Endothelial cell of umbilical vein (primary cell): Measurements from ENCODE around the gene RIMS4. TPM values are rescaled to one million over a fixed set of nuclear protein-coding genes. Genes with fewer than 3 reads are reported as not detected.

Experiments
- BruUV-seq: library from RNA; stranded (reverse); fragments of 400-500 nt; replicated peaks from 2 replicates; lab custom pipeline; 2021; lab: Mats Ljungman, UMichigan
- CTCF ChIA-PET: fragments of 300-600, 350-600 bp; sonication (Branson Sonifier 250); formaldehyde crosslinking; loops from one replicate; lab custom pipeline; 2021; ENCODE audit warnings: antibody characterized with exemption, inconsistent platforms; lab: Charles Lee
- POLR2A ChIA-PET: fragments of 300-600, 350-600 bp; sonication (Branson Sonifier 250); formaldehyde crosslinking; loops from one replicate; lab custom pipeline; 2021; ENCODE audit warnings: antibody characterized with exemption, inconsistent platforms; lab: Charles Lee
- DNase-seq: peaks from one replicate; pipeline ENCODE4 v3.0.0-alpha.2; 2011; ENCODE audit warnings: low read depth, low spot score
- FAIRE-seq: peaks from 2 replicates; lab custom pipeline; 2011; peaks lifted over from hg19 to GRCh38; lab: Jason Lieb, UNC
- H2AFZ ChIP-seq: 2 replicates; pipeline ENCODE4 v1.6.0; 2012; ENCODE audit warnings: low read depth, low read length, control low read depth, inconsistent platforms
- H3K27ac ChIP-seq: 2 replicates; pipeline ENCODE4 v1.5.1; 2011; ENCODE audit warnings: low read depth, mild to moderate bottlenecking, control low read depth, low read length, moderate library complexity; ENCODE audit not compliant: insufficient read depth
- H3K27me3 ChIP-seq, 2 experiments: 2 replicates each; pipeline versions ENCODE4 v1.6.0 to v1.6.1; 2011; ENCODE audit warnings: low read length in 2 of 2, mixed read lengths in 1 of 2; ENCODE audit not compliant: control insufficient read depth in 2 of 2, insufficient read depth in 2 of 2
- H3K36me3 ChIP-seq, 2 experiments: 2 replicates in 1 of 2; 3 replicates in 1 of 2; pipeline ENCODE4 v1.5.1; 2011; ENCODE audit warnings: low read length in 2 of 2, mild to moderate bottlenecking in 1 of 2, moderate library complexity in 1 of 2; ENCODE audit not compliant: control insufficient read depth in 2 of 2, insufficient read depth in 2 of 2; ENCODE audit errors: extremely low read depth in 1 of 2
- H3K4me1 ChIP-seq: 3 replicates; pipeline ENCODE4 v1.5.1; 2011; ENCODE audit warnings: mild to moderate bottlenecking, low read length; ENCODE audit not compliant: control insufficient read depth, insufficient read depth; ENCODE audit errors: extremely low read depth
- H3K4me2 ChIP-seq: 2 replicates; pipeline ENCODE4 v1.6.1; 2011; ENCODE audit warnings: low read length, control low read depth, mixed read lengths; ENCODE audit not compliant: insufficient read depth
- H3K4me3 ChIP-seq, 3 experiments: fragments of 200-600 bp in 1 of 3; sonication (generic), shearing (Covaris generic) in 1 of 3; replicated peaks in 1 of 3; 2 replicates each; pipeline ENCODE4 v1.5.1; 2011 to 2016; ENCODE audit warnings: control low read depth in 3 of 3, low read length in 3 of 3, mild to moderate bottlenecking in 2 of 3, inconsistent platforms in 1 of 3, low read depth in 1 of 3, moderate library complexity in 1 of 3; ENCODE audit not compliant: insufficient read depth in 1 of 3
- H3K79me2 ChIP-seq: 2 replicates; pipeline ENCODE4 v1.6.0; 2012; ENCODE audit warnings: low read length, inconsistent platforms; ENCODE audit not compliant: control insufficient read depth, insufficient read depth
- H3K9ac ChIP-seq: replicated peaks from 2 replicates; pipeline ENCODE3; 2011; ENCODE audit warnings: low read length, control low read depth; ENCODE audit not compliant: insufficient read depth; ENCODE audit errors: extremely low read depth
- H3K9me1 ChIP-seq: replicated peaks from 3 replicates; pipeline ENCODE4 v1.6.0; 2011; ENCODE audit warnings: mild to moderate bottlenecking, low read length; ENCODE audit not compliant: control insufficient read depth, insufficient read depth; ENCODE audit errors: extremely low read depth
- H3K9me3 ChIP-seq: replicated peaks from 2 replicates; pipeline ENCODE4 v1.5.1; 2012; ENCODE audit warnings: low read length, inconsistent platforms; ENCODE audit not compliant: control insufficient read depth, insufficient read depth
- H4K20me1 ChIP-seq: replicated peaks from 2 replicates; pipeline ENCODE3; 2011; ENCODE audit warnings: mild to moderate bottlenecking, low read length; ENCODE audit not compliant: control insufficient read depth, insufficient read depth; ENCODE audit errors: extremely low read depth
- EZH2 ChIP-seq: IDR thresholded peaks from 2 replicates; pipeline ENCODE4 v1.6.1; 2012; ENCODE audit warnings: borderline replicate concordance, low read depth, mild to moderate bottlenecking, moderate library complexity, low read length, inconsistent platforms; ENCODE audit not compliant: severe bottlenecking
- FOS ChIP-seq: IDR thresholded peaks from 2 replicates; pipeline ENCODE4 v1.6.1; 2011; ENCODE audit warnings: mild to moderate bottlenecking, low read length, moderate library complexity, borderline replicate concordance; ENCODE audit not compliant: insufficient read depth
- GATA2 ChIP-seq: IDR thresholded peaks from 2 replicates; pipeline ENCODE4 v1.7.0; 2011; ENCODE audit warnings: low read depth, mild to moderate bottlenecking, moderate library complexity, mixed read lengths, low read length; ENCODE audit not compliant: insufficient read length, insufficient read depth
- JUN ChIP-seq: IDR thresholded peaks from 2 replicates; pipeline ENCODE4 v1.6.1; 2011; ENCODE audit warnings: borderline replicate concordance, low read depth; ENCODE audit not compliant: insufficient read length, insufficient read depth
- MYC ChIP-seq: IDR thresholded peaks from one replicate; pipeline ENCODE4 v1.6.1; 2011; ENCODE audit warnings: mild to moderate bottlenecking, low read depth, low read length
- POLR2A ChIP-seq: IDR thresholded peaks from 2 replicates; pipeline ENCODE4 v1.6.1; 2012; ENCODE audit warnings: low read depth, mild to moderate bottlenecking, control low read depth, low read length
- POLR2AphosphoS5 ChIP-seq: IDR thresholded peaks from 2 replicates; pipeline ENCODE4 v1.6.1; 2012; ENCODE audit warnings: low read depth, mild to moderate bottlenecking, control low read depth, low read length, moderate library complexity; ENCODE audit not compliant: insufficient read depth
- dilution Hi-C: fragments of 300-500 bp; cut with MboI; formaldehyde crosslinking; loops from one replicate; pipeline ENCODE4 v1.15.0; 2019; ENCODE audit warnings: low sequenced_read_pairs; ENCODE audit not compliant: extremely low pct_ligation_motif_present
- intact Hi-C: fragments of 100-400 bp; cut with micrococcal nuclease; formaldehyde crosslinking; loops from one replicate; pipeline ENCODE4 v1.10.0; 2022
- polyA plus RNA-seq, 4 experiments: library from polyadenylated mRNA; depleted of rRNA in 3 of 4; stranded (reverse) in 3 of 4; unstranded in 1 of 4; fragments of >200 nt; gene quantifications; 2 replicates each; pipeline versions ENCODE4 v1.2.1 to v1.2.3, GENCODE V29; 2011 to 2012; ENCODE audit warnings: missing spikeins in 1 of 4
- total RNA-seq: library from RNA; stranded (reverse); gene quantifications from 2 replicates; pipeline ENCODE4 v1.2.3, GENCODE V29; 2021
- TF ChIP-seq, protein P1 (sequence below), 2 donors: IDR thresholded peaks; 1 replicate in 1 of 2; 2 replicates in 1 of 2; pipeline ENCODE4 v1.5.1; 2011; ENCODE audit warnings: low read length in 2 of 2, mild to moderate bottlenecking in 2 of 2, moderate library complexity in 2 of 2, control low read depth in 1 of 2, inconsistent platforms in 1 of 2, low read depth in 1 of 2; ENCODE audit not compliant: insufficient read depth in 1 of 2; ENCODE audit errors: extremely low read depth in 1 of 2
- TF ChIP-seq, protein P2 (sequence below): IDR thresholded peaks from 2 replicates; pipeline ENCODE4 v1.6.1; 2011; ENCODE audit not compliant: insufficient read depth, insufficient read length

Gene RIMS4
- total and polyA plus RNA-seq, 2 donors (not counting 3 experiments of a cell fraction or from before 2014, with no cell fraction given), result not detected

DNA sequence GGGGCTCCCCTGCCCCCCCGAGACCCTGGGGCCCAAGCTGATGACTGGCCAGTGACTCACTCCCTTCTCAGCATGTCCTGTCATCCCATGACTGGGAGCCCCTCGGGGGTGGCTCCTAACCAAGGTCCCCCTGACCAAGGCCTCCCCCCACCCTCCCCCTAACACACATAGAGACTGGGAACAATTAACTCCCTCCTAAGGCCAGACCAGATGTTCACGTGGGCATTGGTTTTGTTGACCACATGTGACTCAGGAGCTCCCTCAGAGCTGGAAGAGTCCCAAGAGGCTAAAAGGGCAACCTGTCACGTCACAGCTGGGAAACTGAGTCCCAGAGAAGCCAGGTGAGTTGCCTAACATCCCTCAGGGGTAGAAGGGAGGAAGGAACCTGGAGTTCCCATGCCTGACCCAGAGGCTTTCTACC is 105.8 kb downstream of the RIMS4 start:
- no peak overlapping the region for H3K4me2 ChIP-seq
- H3K27ac ChIP-seq, result no peak overlapping the region
- peaks cover 13% of the 10 kb centered on the region for H3K4me1 ChIP-seq
- ChIA-PET CTCF (interaction anchor here (0.8 to 2.2 kb wide), 2 partner anchors 25 to 28 kb away, joined by 3 to 5 read pairs; no protein-coding TSS in a partner anchor), POLR2A (no interaction called here)
- DNase-seq, result no peak
- no peaks in the 10 kb centered on the region for H3K9me1 ChIP-seq
- no peaks in the 10 kb centered on the region for H4K20me1 ChIP-seq
- H3K27me3 ChIP-seq, result no peaks in the 10 kb centered on the region
- no peaks in the 10 kb centered on the region for H3K36me3 ChIP-seq
- H3K9me3 ChIP-seq, result no peaks in the 10 kb centered on the region
- no peak overlapping the region for H3K9ac ChIP-seq
- intact Hi-C loops, result no loop called here
- no peaks in the 10 kb centered on the region for H3K79me2 ChIP-seq
- FAIRE-seq, result no peak
- no peak overlapping the region for H2AFZ ChIP-seq
- no peak for TF ChIP-seq JUN
- TF ChIP-seq GATA2, result no peak
- no peak for TF ChIP-seq POLR2A
- no peak for TF ChIP-seq MYC
- TF ChIP-seq, protein P1, sequence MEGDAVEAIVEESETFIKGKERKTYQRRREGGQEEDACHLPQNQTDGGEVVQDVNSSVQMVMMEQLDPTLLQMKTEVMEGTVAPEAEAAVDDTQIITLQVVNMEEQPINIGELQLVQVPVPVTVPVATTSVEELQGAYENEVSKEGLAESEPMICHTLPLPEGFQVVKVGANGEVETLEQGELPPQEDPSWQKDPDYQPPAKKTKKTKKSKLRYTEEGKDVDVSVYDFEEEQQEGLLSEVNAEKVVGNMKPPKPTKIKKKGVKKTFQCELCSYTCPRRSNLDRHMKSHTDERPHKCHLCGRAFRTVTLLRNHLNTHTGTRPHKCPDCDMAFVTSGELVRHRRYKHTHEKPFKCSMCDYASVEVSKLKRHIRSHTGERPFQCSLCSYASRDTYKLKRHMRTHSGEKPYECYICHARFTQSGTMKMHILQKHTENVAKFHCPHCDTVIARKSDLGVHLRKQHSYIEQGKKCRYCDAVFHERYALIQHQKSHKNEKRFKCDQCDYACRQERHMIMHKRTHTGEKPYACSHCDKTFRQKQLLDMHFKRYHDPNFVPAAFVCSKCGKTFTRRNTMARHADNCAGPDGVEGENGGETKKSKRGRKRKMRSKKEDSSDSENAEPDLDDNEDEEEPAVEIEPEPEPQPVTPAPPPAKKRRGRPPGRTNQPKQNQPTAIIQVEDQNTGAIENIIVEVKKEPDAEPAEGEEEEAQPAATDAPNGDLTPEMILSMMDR (IDR thresholded peaks at IDR 0.05; ENCODE audit: extremely low read depth in 1 of 2, insufficient read depth in 1 of 2, low read depth in 1 of 2, low read length in 2 of 2), result no peak
- TF ChIP-seq POLR2AphosphoS5, result no peak
- TF ChIP-seq EZH2, result no peak
- TF ChIP-seq, protein P2, sequence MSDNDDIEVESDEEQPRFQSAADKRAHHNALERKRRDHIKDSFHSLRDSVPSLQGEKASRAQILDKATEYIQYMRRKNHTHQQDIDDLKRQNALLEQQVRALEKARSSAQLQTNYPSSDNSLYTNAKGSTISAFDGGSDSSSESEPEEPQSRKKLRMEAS, result no peak
- TF ChIP-seq FOS, result no peak
- dilution Hi-C loops, result no loop called here
- no peak overlapping the region for H3K4me3 ChIP-seq
- no TSS peak for BruUV-seq
